Astrocyte (in vitro differentiated cells and primary cell): Measurements from ENCODE around the gene PDE7B. TPM values are rescaled to one million over a fixed set of nuclear protein-coding genes. Genes with fewer than 3 reads are reported as not detected.

Experiments
- DNase-seq: peaks from one replicate; pipeline ENCODE4 v3.0.0-alpha.2; 2010; ENCODE audit warnings: low read depth
- FAIRE-seq: peaks from 2 replicates; lab custom pipeline; 2011; peaks lifted over from hg19 to GRCh38; lab: Jason Lieb, UNC
- H2AFZ ChIP-seq: 2 replicates; pipeline ENCODE4 v1.6.0; 2012; ENCODE audit warnings: low read depth, low read length, inconsistent platforms
- H3K27ac ChIP-seq: 2 replicates; pipeline ENCODE4 v1.5.1; 2011; ENCODE audit warnings: low read depth, low read length, inconsistent platforms
- H3K27me3 ChIP-seq: 2 replicates; pipeline ENCODE4 v1.6.0; 2011; ENCODE audit warnings: low read length, inconsistent platforms; ENCODE audit not compliant: insufficient read depth
- H3K36me3 ChIP-seq: 2 replicates; pipeline ENCODE4 v1.5.1; 2011; ENCODE audit warnings: low read length, inconsistent platforms; ENCODE audit not compliant: insufficient read depth
- H3K4me1 ChIP-seq: 2 replicates; pipeline ENCODE4 v1.5.1; 2011; ENCODE audit warnings: low read length, inconsistent platforms; ENCODE audit not compliant: insufficient read depth
- H3K4me2 ChIP-seq: 2 replicates; pipeline ENCODE4 v1.6.0; 2012; ENCODE audit warnings: low read length, inconsistent platforms
- H3K4me3 ChIP-seq: 2 replicates; pipeline ENCODE4 v1.5.1; 2011; ENCODE audit warnings: low read depth, mild to moderate bottlenecking, low read length, inconsistent platforms; ENCODE audit not compliant: insufficient read depth
- H3K79me2 ChIP-seq: 2 replicates; pipeline ENCODE4 v1.6.0; 2012; ENCODE audit warnings: mild to moderate bottlenecking, low read length, inconsistent platforms; ENCODE audit not compliant: insufficient read depth
- H3K9ac ChIP-seq: 2 replicates; pipeline ENCODE4 v1.6.0; 2012; ENCODE audit warnings: mild to moderate bottlenecking, low read length, inconsistent platforms
- H3K9me3 ChIP-seq: 2 replicates; pipeline ENCODE4 v1.5.1; 2012; ENCODE audit warnings: low read depth, mild to moderate bottlenecking, low read length, inconsistent platforms; ENCODE audit not compliant: insufficient read depth
- H4K20me1 ChIP-seq: 2 replicates; pipeline ENCODE4 v1.6.0; 2012; ENCODE audit warnings: low read length, inconsistent platforms; ENCODE audit not compliant: insufficient read depth
- H3K27ac Mint-ChIP-seq: one replicate; pipeline ENCODE4 v1.8.0; 2021; ENCODE audit warnings: mild to moderate bottlenecking, mixed read lengths; ENCODE audit not compliant: unreplicated experiment
- H3K27me3 Mint-ChIP-seq: one replicate; pipeline ENCODE4 v1.8.0; 2021; ENCODE audit warnings: low read depth, mixed read lengths; ENCODE audit not compliant: unreplicated experiment
- H3K36me3 Mint-ChIP-seq: one replicate; pipeline ENCODE4 v1.8.0; 2021; ENCODE audit warnings: low read depth, mixed read lengths; ENCODE audit not compliant: unreplicated experiment
- H3K4me1 Mint-ChIP-seq: one replicate; pipeline ENCODE4 v1.8.0; 2021; ENCODE audit warnings: low read depth, mixed read lengths; ENCODE audit not compliant: unreplicated experiment
- H3K4me3 Mint-ChIP-seq: one replicate; pipeline ENCODE4 v1.8.0; 2021; ENCODE audit warnings: mild to moderate bottlenecking, moderate library complexity, mixed read lengths; ENCODE audit not compliant: unreplicated experiment
- H3K9me3 Mint-ChIP-seq: one replicate; pipeline ENCODE4 v1.8.0; 2021; ENCODE audit warnings: mild to moderate bottlenecking, mixed read lengths; ENCODE audit not compliant: unreplicated experiment
- EZH2 ChIP-seq: IDR thresholded peaks from 2 replicates; pipeline ENCODE4 v1.6.1; 2012; ENCODE audit warnings: mild to moderate bottlenecking, low read length, inconsistent platforms; ENCODE audit not compliant: insufficient read depth
- total RNA-seq: library from RNA; stranded (reverse); gene quantifications from 2 replicates; pipeline ENCODE4 v1.2.1, GENCODE V29; 2021
- TF ChIP-seq, protein P1 (sequence below): IDR thresholded peaks from 2 replicates; pipeline ENCODE4 v1.5.1; 2011; ENCODE audit warnings: low read depth, mild to moderate bottlenecking, inconsistent platforms, low read length, moderate library complexity; ENCODE audit not compliant: insufficient read depth

The PDE7B gene
- total RNA-seq, 1 donor from 2014 or later = 0.27 TPM

DNA sequence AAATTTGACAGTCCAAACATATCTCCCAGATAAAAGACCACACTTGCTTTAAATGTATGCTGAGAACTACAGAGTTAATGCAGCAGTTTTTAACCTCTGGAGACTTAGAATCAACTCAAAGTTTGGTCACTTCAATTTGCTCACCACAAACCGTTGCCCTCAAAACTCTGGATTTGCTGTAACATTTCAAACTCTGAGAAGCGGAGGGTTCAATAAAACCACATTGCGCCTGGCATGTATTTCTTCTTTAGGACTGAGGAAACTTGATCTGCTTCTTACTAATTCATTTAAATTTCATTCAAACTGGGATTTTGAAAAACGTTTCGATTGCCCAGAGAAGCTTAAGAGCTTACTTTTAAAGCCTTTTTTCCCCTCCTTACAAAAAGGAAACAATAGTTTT, 282.8 kb downstream of the PDE7B start:
- no peaks in the 10 kb centered on the region for H3K27me3 ChIP-seq

DNA sequence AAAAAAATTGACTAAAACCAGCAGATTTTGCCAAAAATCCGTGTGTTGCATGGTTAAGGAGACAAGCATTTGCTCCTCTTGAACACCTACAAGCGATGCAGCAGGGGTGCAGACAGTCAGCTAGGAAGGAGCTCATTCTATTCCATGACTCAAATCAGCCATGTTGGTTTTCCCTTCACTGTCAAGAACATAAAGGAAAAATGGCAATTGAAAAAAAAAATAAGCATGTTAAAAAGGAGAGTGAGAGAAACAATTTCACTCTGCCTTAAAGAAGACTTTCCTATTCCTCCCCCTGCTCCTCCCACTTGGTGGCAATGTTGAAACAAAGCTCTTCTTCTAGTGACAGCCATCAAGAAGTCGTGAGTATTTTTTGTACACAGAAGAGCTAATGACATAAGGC, 283.2 kb downstream of the PDE7B start:
- Histone ChIP-seq H3K4me1 (no peaks in the 10 kb centered on the region), H3K4me3 (no peak overlapping the region), H3K36me3 (no peaks in the 10 kb centered on the region), H3K9me3 (no peaks in the 10 kb centered on the region), H3K79me2 (no peaks in the 10 kb centered on the region), H3K27ac (no peak overlapping the region), H4K20me1 (no peaks in the 10 kb centered on the region), H3K27me3 (no peaks in the 10 kb centered on the region), H3K4me2 (no peak overlapping the region), H2AFZ (no peak overlapping the region), H3K9ac (no peak overlapping the region)
- no peak for TF ChIP-seq EZH2
- TF ChIP-seq, protein P1, sequence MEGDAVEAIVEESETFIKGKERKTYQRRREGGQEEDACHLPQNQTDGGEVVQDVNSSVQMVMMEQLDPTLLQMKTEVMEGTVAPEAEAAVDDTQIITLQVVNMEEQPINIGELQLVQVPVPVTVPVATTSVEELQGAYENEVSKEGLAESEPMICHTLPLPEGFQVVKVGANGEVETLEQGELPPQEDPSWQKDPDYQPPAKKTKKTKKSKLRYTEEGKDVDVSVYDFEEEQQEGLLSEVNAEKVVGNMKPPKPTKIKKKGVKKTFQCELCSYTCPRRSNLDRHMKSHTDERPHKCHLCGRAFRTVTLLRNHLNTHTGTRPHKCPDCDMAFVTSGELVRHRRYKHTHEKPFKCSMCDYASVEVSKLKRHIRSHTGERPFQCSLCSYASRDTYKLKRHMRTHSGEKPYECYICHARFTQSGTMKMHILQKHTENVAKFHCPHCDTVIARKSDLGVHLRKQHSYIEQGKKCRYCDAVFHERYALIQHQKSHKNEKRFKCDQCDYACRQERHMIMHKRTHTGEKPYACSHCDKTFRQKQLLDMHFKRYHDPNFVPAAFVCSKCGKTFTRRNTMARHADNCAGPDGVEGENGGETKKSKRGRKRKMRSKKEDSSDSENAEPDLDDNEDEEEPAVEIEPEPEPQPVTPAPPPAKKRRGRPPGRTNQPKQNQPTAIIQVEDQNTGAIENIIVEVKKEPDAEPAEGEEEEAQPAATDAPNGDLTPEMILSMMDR = no peak
- peaks cover 2% of the 10 kb centered on the region for H3K9me3 Mint-ChIP-seq
- no peaks in the 10 kb centered on the region for H3K36me3 Mint-ChIP-seq
- H3K27ac Mint-ChIP-seq = no peak overlapping the region
- no peak overlapping the region for H3K4me3 Mint-ChIP-seq
- no peaks in the 10 kb centered on the region for H3K27me3 Mint-ChIP-seq
- H3K4me1 Mint-ChIP-seq = peaks cover 1% of the 10 kb centered on the region
- FAIRE-seq (no peak), DNase-seq (no peak)

More for the DNA sequence above, 282.8 kb downstream of the PDE7B start:
- no peak overlapping the region for H2AFZ ChIP-seq
- no peaks in the 10 kb centered on the region for H3K4me1 ChIP-seq
- Mint-ChIP-seq H3K27me3 (no peaks in the 10 kb centered on the region), H3K4me1 (peaks cover 1% of the 10 kb centered on the region), H3K27ac (no peak overlapping the region), H3K36me3 (no peaks in the 10 kb centered on the region), H3K9me3 (peaks cover 2% of the 10 kb centered on the region), H3K4me3 (no peak overlapping the region)
- no peak for DNase-seq
- H3K27ac ChIP-seq = no peak overlapping the region
- TF ChIP-seq EZH2 = no peak
- TF ChIP-seq, protein P1 = no peak
- no peaks in the 10 kb centered on the region for H3K36me3 ChIP-seq
- no peak overlapping the region for H3K4me2 ChIP-seq
- H3K9ac ChIP-seq = no peak overlapping the region
- H3K9me3 ChIP-seq = no peaks in the 10 kb centered on the region
- no peaks in the 10 kb centered on the region for H4K20me1 ChIP-seq
- no peaks in the 10 kb centered on the region for H3K79me2 ChIP-seq
- H3K4me3 ChIP-seq = no peak overlapping the region
- no peak for FAIRE-seq

DNA sequence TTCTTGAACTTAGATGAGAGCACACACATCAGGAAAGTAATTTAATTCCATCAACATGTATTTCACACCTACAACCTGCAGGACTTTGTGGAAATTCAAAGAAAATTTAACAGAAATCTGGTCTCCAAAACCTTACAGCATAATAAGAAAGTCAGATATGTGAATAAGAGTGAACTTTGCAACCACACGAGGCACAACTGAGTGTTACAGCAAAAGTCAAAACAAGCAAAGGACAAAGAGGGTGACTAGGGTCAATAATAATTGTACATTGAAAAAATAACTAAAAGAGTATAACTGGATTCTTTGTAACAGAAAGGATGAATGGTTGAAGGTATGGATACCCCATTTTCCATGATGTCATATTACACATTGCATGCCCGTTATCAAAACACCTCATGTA, 284.8 kb downstream of the PDE7B start:
- no peak overlapping the region for H3K4me2 ChIP-seq
- FAIRE-seq = no peak
- H3K27ac Mint-ChIP-seq = no peak overlapping the region
- H3K27ac ChIP-seq = no peak overlapping the region
- H3K9me3 ChIP-seq = no peaks in the 10 kb centered on the region
- TF ChIP-seq EZH2 = no peak
- TF ChIP-seq, protein P1 = no peak
- no peak overlapping the region for H3K4me3 Mint-ChIP-seq
- H3K9me3 Mint-ChIP-seq = peaks cover 6% of the 10 kb centered on the region
- H3K36me3 ChIP-seq = no peaks in the 10 kb centered on the region
- H3K36me3 Mint-ChIP-seq = no peaks in the 10 kb centered on the region
- H3K27me3 ChIP-seq = no peaks in the 10 kb centered on the region
- H3K79me2 ChIP-seq = no peaks in the 10 kb centered on the region
- no peak overlapping the region for H3K4me3 ChIP-seq
- no peaks in the 10 kb centered on the region for H3K27me3 Mint-ChIP-seq
- no peaks in the 10 kb centered on the region for H4K20me1 ChIP-seq
- H2AFZ ChIP-seq = no peak overlapping the region
- no peak overlapping the region for H3K9ac ChIP-seq
- no peak for DNase-seq
- H3K4me1 Mint-ChIP-seq = peaks cover 1% of the 10 kb centered on the region
- H3K4me1 ChIP-seq = no peaks in the 10 kb centered on the region
